Effector memory CD4-positive, alpha-beta T cell (primary cell): ENCODE data around the gene GPR107.

ENCODE experiments used
- DNase-seq, 3 donors: peaks; one replicate each; pipeline ENCODE4 v3.0.0-alpha.2; 2020
- H3K27ac ChIP-seq: 2 replicates; pipeline ENCODE4 v1.7.0; 2013; ENCODE audit warnings: mild to moderate bottlenecking, low read length, moderate library complexity; ENCODE audit not compliant: insufficient read depth, poor library complexity, severe bottlenecking
- H3K27me3 ChIP-seq: replicated peaks from 2 replicates; pipeline ENCODE4 v1.7.0; 2013; ENCODE audit warnings: mild to moderate bottlenecking, low read length; ENCODE audit not compliant: insufficient read depth, control insufficient read depth, poor library complexity, severe bottlenecking
- H3K36me3 ChIP-seq: 2 replicates; pipeline ENCODE4 v1.7.0; 2013; ENCODE audit warnings: mild to moderate bottlenecking, low read length, moderate library complexity; ENCODE audit not compliant: control insufficient read depth, insufficient read depth
- H3K4me1 ChIP-seq: 2 replicates; pipeline ENCODE4 v1.7.0; 2013; ENCODE audit warnings: low read length, mild to moderate bottlenecking; ENCODE audit not compliant: control insufficient read depth, insufficient read depth, poor library complexity, severe bottlenecking
- H3K4me3 ChIP-seq: 2 replicates; pipeline ENCODE4 v1.7.0; 2013; ENCODE audit warnings: low read length, low read depth, mild to moderate bottlenecking; ENCODE audit not compliant: insufficient read depth, poor library complexity, severe bottlenecking
- H3K9me3 ChIP-seq: 2 replicates; pipeline ENCODE4 v1.7.0; 2013; ENCODE audit warnings: mild to moderate bottlenecking, low read length, moderate library complexity; ENCODE audit not compliant: control insufficient read depth

Gene GPR107

GRCh38 chr9:130027533-130028365, 26.0 kb upstream of the GPR107 start:
- H3K27me3 ChIP-seq: no peaks in the 10 kb centered on the region
- peaks cover 5% of the 10 kb centered on the region for H3K36me3 ChIP-seq
- H3K27ac ChIP-seq: peak overlapping the region; percentile 50
- H3K4me3 ChIP-seq: no peak overlapping the region
- no peaks in the 10 kb centered on the region for H3K9me3 ChIP-seq
- DNase-seq: no peak
- peaks cover 60% of the 10 kb centered on the region for H3K4me1 ChIP-seq

GRCh38 chr9:130028493-130029222, 25.0 kb upstream of the GPR107 start:
- Histone ChIP-seq H3K4me3 (no peak overlapping the region), H3K36me3 (peaks cover 5% of the 10 kb centered on the region), H3K4me1 (peaks cover 65% of the 10 kb centered on the region), H3K9me3 (no peaks in the 10 kb centered on the region), H3K27me3 (no peaks in the 10 kb centered on the region), H3K27ac (peak overlapping the region; percentile 81)
- DNase-seq: no peak

- DNase-seq: no peak
- Histone ChIP-seq H3K4me1 (peaks cover 66% of the 10 kb centered on the region), H3K9me3 (no peaks in the 10 kb centered on the region)
Measured at GRCh38 chr9:130029223-130029973, 24.3 kb upstream of the GPR107 start.

GRCh38 chr9:130030651-130031127, 23.0 kb upstream of the GPR107 start:
- Histone ChIP-seq H3K27ac (peak overlapping the region; percentile 81), H3K4me1 (peaks cover 79% of the 10 kb centered on the region), H3K27me3 (no peaks in the 10 kb centered on the region), H3K36me3 (peaks cover 13% of the 10 kb centered on the region), H3K9me3 (no peaks in the 10 kb centered on the region), H3K4me3 (peak overlapping the region; percentile 27)
- DNase-seq: no peak

More at GRCh38 chr9:130029223-130029973, 24.3 kb upstream of the GPR107 start:
- no peak overlapping the region for H3K4me3 ChIP-seq
- no peaks in the 10 kb centered on the region for H3K27me3 ChIP-seq
- peak overlapping the region; percentile 81 for H3K27ac ChIP-seq
- peaks cover 5% of the 10 kb centered on the region for H3K36me3 ChIP-seq

- no peak overlapping the region for H3K4me3 ChIP-seq
- H3K4me1 ChIP-seq: peaks cover 75% of the 10 kb centered on the region
- H3K27me3 ChIP-seq: no peaks in the 10 kb centered on the region
- H3K27ac ChIP-seq: peak overlapping the region; percentile 37
- H3K36me3 ChIP-seq: peaks cover 8% of the 10 kb centered on the region
- H3K9me3 ChIP-seq: no peaks in the 10 kb centered on the region
- DNase-seq: no peak
Measured at GRCh38 chr9:130034570-130034969, 19.1 kb upstream of the GPR107 start.

GRCh38 chr9:130036099-130036498, 17.6 kb upstream of the GPR107 start:
- Histone ChIP-seq H3K27ac (peak overlapping the region; percentile 58), H3K36me3 (peaks cover 8% of the 10 kb centered on the region), H3K27me3 (no peaks in the 10 kb centered on the region), H3K9me3 (no peaks in the 10 kb centered on the region), H3K4me1 (peaks cover 71% of the 10 kb centered on the region), H3K4me3 (no peak overlapping the region)
- DNase-seq: no peak

GRCh38 chr9:130039528-130040147, 14.1 kb upstream of the GPR107 start:
- Histone ChIP-seq H3K4me3 (peak overlapping the region; percentile 96), H3K27me3 (no peaks in the 10 kb centered on the region), H3K36me3 (peaks cover 6% of the 10 kb centered on the region), H3K4me1 (peaks cover 56% of the 10 kb centered on the region), H3K27ac (peak overlapping the region; percentile 94), H3K9me3 (no peaks in the 10 kb centered on the region)
- no peak for DNase-seq

- H3K36me3 ChIP-seq: no peaks in the 10 kb centered on the region
- H3K27ac ChIP-seq: peak overlapping the region; percentile 94
- H3K4me3 ChIP-seq: peak overlapping the region; percentile 96
- H3K27me3 ChIP-seq: no peaks in the 10 kb centered on the region
- no peak for DNase-seq
- no peaks in the 10 kb centered on the region for H3K9me3 ChIP-seq
- peaks cover 51% of the 10 kb centered on the region for H3K4me1 ChIP-seq
Measured at GRCh38 chr9:130040984-130041647, 12.6 kb upstream of the GPR107 start.
